IPS-NIHi7 (cell line): ENCODE measurements around the gene PAXX.
A peak's percentile ranks its signal among the peaks of the same experiment; 100 is the strongest.

ENCODE experiments used
- DNase-seq: peaks from one replicate; pipeline ENCODE4 v3.0.0; 2012; ENCODE audit warnings: mixed read lengths; ENCODE audit errors: extremely low spot score

The PAXX gene

DNA sequence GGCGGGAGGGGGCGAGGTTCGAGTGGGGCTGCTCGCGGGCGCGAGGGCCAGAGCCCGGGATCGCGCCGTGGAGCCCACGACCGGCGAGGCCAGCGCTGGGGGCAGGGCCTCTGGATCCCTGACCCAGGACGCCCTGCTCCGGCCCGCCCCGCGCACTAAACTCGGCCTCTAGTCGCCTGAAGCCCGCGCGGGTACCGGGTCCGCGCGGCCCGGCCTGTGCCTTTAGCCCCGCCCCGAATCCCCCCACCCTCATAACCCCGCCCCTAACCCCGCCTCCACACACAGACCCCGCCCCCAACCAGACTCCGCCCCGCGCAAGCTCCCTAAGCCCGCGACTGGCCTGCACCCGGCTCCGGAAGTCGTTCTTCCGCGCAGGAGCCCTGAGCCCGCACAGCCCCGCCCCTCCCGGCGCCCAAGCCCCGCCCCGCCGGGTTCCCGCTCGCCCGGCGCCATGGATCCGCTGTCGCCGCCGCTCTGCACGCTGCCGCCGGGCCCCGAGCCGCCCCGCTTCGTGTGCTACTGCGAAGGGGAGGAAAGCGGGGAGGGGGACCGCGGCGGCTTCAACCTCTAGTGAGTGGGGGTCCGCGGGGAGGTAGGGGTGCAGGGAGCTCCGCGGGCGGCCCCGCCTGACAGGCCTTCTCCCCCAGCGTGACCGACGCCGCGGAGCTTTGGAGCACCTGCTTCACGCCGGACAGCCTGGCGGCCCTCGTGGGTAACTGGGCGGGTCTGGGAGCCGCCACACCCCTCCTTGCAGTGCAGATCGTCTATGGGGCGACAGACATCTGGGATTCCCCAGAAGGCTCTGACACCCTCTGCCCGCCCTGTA is at the start of gene PAXX:
Gene PAXX, plus strand, starts transcription at position 430 of the 826 bp plus-strand sequence. Its CDS starts 22 bp downstream, at position 452.
- peak; percentile 99 for DNase-seq

- no peak for DNase-seq
These were observed 49.4 kb upstream of the PAXX start for GRCh38 chr9:136942881-136943230.

DNA sequence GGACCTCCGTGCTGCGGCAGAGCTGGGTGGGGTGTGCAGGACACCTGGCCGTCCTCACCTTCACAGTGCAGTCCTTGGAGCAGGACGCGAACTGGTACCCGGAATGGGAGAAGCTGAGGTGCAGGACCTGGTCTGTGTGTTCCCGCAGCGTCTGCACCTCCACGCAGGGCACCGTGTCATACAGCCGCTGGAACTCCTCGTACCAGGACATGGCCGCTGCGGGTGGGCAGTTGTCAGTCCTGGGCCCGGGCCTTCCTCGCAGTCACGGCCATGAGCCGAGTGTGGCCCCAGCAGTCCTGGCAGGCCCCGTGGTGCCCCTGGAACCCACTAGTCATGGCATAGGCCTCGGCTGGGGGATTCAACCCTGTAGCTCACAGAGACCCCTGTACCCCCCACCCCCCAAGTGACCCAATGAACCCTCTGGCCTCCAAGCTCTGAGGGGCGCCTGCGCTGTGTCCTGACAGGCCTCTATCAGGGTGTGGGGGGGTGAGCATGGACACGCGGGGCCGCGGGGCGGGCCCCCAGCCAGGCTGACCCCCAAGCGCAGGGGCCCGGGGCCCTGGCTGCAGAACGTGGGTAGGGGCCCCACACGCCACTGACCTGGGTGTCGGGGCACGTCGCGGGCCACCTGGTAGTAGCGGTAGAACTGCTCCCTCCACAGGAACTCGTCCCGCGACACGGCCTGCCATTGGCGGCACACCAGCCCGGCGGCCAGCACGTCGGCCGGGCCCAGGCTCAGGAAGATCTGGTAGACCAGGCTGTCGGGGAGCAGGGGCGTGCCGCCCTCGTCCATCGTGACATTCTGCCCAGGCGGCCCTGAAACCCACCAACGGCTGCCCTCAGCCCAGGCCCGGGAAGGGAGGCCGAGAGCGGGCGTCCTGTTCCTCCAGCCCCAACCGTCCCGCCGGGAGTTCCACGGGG is 48.7 kb upstream of the PAXX start:
- peak; percentile 62 for DNase-seq

DNA sequence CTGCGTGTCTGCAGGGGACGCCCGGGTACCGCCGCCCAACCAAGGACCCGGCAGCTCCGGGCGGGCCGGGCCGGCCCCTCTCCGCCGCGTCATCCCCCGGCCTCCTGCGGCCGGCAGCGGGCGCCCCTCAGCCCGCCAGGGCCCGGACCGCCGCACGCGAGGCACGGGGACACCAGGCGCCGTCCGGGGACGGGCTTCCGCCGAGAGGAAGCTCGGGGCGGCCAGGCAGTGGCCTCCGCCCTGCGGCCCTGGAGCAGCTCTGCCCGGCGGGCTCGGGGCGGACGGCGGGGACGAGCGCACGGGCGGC is 48.1 kb upstream of the PAXX start:
- DNase-seq: no peak

DNA sequence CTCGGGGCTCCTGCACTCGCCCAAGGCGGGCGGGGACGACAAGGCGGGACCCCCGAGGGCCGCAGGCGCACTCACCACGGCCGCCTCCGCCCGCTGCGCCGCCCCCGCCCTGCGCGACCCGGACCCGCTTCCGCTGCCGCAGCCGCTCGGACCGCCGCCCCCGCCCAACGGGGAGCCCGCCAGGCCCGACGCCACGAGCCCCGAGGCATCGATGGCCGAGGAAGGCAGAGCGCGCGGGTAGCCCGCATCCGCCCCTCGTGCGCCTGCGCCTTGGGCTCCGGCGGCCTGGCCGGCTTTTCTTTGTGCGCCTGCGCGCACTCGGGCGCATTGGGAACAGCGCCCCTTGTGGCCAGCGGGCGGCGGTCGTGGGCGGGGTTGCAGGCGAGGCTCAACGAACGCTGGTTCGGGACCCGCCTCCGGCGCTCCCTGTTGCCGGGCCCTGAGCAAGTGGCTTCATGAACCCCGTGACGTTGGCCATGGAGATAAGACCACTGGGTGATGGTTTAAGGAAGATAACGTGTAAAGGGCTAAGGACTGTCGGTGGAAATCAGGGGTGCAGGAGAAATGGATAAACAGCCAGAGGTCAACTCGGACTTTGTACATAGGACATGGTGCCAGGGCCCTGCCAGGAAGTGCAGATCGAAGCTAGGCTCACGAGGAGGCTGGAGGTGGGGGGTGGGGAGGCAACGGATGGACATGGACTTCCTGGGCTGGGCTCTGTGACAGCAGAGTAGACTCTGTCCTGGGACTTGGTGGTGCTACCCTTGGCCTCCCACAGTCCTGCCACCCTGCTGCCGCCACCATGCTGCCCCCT is 47.5 kb upstream of the PAXX start, which contains the start of the genes C8G and FBXW5:
Gene C8G, plus strand, starts transcription at position 725 of the 814 bp plus-strand sequence. Its CDS starts 78 bp downstream, at position 803.
Gene FBXW5, minus strand, starts transcription at position 220 of the 814 bp plus-strand sequence. CDS start 655 bp downstream, outside the sequence.
- DNase-seq: peak; percentile 100

DNA sequence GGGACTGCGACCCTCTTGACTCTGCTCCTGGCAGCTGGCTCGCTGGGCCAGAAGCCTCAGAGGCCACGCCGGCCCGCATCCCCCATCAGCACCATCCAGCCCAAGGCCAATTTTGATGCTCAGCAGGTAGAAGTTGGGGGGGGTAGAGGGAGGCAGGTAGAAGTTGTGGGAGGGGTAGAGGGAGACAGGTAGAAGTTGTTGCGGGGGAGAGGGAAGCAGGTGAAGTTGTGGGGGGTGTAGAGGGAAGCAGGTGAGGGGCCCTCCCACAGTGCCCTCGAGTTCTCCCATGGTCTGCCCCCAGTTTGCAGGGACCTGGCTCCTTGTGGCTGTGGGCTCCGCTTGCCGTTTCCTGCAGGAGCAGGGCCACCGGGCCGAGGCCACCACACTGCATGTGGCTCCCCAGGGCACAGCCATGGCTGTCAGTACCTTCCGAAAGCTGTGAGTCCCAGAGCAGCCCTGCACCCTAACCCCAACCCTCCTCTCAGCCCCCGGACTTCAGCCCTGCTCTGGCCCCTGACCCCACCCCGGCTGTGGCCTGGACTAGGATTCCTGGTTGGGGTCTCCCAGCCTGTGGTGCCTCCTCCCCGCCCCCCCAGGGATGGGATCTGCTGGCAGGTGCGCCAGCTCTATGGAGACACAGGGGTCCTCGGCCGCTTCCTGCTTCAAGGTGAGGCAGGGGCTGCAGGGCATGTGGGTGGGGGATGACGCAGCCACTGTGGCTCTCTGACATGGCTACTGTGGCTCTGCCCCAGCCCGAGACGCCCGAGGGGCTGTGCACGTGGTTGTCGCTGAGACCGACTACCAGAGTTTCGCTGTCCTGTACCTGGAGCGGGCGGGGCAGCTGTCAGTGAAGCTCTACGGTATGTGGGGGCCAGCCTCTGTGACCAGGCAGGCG is 46.6 kb upstream of the PAXX start:
- no peak for DNase-seq

- DNase-seq: no peak
These were observed 45.8 kb upstream of the PAXX start for GRCh38 chr9:136946228-136947027.

DNA sequence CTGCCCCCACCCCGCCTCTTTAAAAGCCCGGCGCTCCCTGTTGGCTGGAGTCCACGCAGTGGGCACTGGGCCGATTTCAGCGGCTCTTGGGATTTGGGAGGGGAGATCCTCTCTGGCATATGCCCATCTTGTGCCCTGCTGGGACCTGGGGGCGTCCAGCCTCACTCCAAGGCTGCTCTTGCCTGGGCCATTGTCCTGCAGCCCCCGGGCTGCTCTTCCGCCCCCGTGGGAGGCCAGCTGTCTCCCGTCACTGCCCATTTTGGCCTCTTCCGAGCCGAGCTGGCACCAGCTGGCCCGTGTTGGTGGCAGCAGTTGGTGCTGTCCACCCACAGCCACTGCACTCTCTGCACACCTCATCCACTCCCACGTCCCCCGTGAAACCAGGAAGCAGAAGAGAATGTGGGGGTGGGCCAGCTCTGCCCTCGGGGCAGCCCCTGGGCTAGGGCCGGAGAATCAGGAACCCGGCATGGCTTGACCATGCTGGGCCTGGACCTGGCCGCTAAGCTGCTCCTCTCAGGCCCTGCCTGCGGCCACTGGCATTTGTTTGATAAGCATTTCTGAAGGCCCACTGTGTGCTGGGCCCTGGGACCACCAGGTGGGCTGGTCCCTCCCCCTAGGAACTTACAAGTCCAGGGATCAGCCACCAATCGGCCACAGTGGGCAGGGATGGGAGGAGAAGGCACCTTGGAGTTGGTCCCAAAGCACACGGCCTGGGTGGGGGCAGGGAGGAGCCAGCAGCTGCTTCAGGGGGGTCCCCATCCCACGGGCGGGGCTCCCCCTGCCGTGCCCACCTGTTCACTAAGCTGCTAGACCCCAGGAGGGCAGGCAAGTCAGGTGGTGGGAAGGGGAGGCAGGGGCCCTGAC is 45.0 kb upstream of the PAXX start:
- no peak for DNase-seq

DNA sequence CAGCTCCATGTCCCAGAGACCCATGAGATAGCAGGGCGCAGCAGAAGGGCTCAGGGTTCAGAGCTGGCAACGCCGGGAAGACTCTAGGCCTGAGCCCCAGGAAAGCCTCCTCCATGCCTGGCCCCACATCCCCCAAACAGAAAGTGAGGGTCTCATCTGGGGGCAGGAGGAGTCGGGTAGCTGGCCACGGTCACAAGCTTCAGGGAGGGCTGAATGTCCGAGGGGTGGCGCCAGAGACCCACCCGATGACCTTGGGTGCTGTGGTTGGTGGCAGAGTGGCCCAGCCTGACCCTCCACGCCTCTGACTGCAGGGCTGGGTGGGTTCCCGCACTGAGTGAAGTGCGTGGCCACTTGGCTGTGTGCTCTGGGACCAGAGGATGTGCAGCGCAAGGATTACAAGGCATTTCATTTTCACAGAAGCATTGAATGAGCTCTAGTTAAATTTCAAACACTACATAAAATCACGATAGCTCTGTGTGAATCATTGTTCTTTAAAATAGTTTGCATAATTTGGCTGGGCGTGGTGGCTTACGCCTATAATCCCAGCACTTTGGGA is 44.2 kb upstream of the PAXX start:
- DNase-seq: peak; percentile 76

DNA sequence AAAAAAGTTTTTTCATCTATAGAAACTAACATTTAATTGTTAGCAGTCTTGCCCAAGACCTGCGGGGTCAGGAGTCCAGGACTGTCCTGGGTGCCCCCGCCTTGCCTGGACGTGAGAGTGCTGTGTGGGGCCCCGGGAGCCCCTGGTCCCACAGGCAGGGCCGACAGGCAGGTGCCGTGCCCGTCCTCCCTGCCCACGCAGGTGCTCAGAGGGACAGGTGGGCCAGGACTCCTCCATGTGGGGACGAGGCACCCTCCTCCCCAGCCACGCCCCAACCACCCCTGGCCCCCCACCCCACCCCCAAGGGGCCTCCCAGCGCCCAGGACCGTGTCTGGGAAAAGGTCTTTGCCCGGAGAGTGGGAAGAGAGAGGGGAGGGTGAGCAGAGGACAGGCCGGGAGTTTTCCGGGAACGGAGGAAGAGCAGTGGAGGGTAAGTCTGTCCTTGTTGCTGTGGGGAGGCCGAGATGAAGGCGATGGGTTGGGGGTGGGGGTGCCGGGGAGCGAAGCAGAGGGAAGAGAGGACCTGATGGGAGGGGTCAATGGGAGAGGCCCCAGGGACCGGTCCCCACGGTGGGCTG is 42.9 kb upstream of the PAXX start:
- no peak for DNase-seq

DNA sequence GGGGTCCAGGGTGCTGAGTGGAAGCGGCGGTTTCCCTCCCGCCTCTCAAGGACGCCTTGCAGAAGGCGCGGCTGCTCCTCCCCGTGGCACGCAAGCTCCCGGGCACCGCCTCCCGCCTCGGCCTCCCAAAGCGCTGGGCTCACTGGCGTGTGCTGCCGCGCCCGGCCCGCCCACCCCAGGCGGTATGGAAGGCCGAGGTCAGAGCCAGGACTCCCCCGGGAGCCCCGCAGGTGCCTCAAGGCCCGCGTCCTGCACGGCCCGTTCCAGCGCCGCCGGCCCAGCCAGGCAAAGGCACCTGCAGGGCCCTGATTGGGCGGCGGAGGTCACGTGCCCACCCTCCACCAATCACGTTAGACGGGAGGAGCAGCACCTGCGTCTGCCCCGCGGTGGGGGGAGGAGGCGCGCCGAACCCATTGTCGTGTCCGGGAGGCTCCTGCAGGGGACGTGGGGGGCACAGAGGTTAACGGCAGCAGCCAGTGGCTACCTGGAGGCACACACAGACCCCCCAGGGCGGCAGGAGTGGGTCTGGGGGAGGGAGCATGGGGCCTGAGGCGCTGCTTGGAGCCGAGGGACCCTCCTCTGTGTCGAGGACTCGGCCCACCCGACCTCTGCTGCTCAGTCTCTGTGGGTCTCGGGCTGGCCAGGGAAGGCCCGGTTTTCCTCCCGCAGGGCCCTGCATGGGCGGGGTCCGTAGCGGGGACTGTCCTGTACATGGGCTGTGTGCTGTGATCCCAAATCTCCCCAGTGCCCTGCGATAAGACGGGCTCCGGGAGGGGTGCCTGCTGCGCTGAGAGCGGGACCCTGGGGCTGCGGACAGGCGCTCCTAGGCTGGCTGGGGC is 42.2 kb upstream of the PAXX start:
- peak; percentile 100 for DNase-seq

GRCh38 chr9:136950656-136951276 is 41.5 kb upstream of the PAXX start:
- DNase-seq: no peak

DNA sequence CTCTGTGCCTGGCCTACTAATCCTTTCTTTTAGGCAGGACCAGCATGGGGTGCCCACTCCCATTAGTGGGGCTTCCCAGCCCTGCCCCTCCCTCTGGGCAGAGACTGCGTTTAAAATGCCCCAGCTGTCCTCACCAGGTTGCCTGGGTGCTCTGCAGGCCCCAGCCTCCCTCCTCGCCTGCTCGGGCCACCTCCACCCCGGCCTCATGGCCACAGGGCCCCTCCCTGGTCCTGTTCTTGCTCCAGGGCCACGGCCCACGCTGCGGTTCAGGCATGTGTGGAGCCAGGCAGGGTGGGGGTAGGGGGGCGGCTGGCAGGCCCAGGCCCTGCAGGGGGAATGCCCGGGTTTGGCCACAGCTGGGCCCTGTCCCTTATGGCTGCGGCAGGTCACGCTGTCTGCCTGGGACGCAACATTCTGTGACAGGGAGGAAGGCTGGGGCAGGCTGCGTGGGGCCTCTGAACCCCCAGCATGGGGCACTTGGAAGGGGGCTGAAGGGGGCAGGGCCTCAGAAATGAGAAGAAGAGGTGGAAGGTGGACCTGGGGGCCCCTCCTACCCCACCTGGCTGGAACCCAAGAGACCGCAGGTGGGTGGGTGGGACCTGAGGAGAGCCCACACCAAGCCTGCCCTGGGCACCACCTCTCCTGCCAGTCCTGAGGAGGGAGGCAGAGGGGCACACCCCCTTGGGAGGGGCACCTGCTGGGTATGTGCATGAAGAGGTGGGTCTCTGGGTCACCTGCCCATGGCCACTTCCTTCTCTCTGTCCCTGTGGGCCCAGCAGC is 40.5 kb upstream of the PAXX start, which contains the start of gene LCN12:
Gene LCN12, plus strand, starts transcription at position 733 of the 780 bp plus-strand sequence. CDS start 55 bp downstream, outside the sequence.
- DNase-seq: no peak

DNA sequence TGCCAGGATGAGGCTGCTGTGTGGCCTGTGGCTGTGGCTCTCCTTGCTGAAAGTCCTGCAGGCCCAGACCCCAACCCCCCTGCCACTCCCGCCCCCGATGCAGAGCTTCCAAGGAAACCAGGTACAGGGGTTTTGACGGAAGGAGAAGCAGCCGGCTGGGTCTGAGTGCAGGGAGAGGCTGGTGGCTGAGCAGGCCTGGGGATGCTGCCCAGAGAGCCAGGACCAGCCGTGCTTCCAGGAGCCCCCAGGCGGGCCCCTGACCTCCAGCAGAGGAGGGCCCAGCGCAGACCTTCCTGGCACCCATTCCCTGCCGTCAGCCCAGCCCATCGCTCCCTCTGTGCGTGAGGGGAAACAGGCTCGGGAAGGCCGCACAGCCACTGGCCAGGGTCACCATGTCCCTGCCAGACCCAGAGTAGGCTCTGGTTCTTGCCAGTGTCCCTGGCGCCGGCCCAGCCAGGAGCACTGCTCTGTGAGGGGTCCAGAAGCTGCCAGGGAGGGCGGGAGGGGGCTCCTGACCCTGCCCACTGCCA is 39.8 kb upstream of the PAXX start:
- no peak for DNase-seq

DNA sequence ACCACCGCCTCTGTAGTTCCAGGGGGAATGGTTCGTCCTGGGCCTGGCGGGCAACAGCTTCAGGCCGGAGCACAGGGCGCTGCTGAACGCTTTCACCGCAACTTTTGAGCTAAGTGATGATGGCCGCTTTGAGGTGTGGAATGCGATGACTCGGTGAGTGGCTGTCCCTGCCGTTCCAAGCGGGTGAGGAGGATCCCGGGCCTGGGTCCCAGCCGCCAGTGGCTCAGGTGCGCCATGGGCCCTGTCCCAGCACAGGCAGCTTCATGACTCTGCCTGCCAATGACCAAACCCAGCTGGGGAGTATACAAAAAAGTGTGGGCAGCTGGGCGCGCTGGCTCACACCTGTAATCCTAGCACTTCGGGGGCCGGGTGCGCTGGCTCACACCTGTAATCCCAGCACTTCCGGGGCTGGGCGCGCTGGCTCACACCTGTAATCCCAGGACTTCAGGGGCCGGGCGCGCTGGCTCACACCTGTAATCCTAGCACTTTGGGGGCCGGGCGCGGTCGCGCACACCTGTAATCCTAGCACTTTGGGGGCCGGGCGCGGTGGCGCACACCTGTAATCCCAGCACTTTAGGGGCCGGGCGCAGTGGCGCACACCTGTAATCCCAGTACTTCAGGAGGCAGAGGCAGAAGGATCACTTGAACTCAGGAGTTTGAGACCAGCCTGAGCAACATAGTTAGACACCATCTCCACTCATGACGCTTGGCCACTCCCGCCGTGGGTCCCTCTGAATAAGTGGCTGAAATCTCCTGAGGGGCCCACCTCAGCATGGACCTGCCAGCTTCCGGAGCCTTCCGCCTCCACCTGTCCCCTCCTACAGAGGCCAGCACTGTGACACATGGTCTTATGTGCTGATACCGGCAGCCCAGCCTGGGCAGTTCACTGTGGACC is 39.1 kb upstream of the PAXX start:
- no peak for DNase-seq
